ENCODE measurements around the gene HECTD2.
A peak's percentile ranks its signal among the peaks of the same experiment; 100 is the strongest.

Gene HECTD2

GRCh38 chr10:91539930-91540329 is 129.8 kb downstream of the HECTD2 start:
- no peak for DNase-seq

GRCh38 chr10:91540733-91541132 is 130.6 kb downstream of the HECTD2 start:
- peak; percentile 32 for DNase-seq

DNA sequence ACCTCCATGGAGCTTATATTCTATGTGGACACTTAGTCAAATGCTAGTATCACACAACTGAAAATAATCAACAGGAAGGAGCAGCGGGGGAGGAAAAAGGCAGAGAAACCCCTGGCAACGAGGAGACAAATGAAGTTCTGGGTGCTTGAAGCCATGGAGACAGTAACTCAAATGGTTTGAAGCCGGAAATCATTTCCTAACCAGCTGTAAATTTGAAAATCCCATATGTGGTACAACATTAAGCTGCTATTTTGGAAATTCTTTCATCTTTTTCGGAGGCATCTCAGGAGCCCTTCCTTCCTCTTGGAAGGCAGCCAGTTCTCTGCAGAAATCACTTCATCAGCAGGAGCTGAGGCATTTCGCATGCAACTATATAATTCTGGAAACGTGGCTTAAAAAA is 131.3 kb downstream of the HECTD2 start:
- no peak for DNase-seq

- DNase-seq: no peak
Measured at GRCh38 chr10:91545384-91545783, 135.2 kb downstream of the HECTD2 start.

GRCh38 chr10:91545838-91546237 is 135.7 kb downstream of the HECTD2 start:
- no peak for DNase-seq

- DNase-seq: peak; percentile 26
Measured at GRCh38 chr10:91549262-91549661, 139.1 kb downstream of the HECTD2 start.

DNA sequence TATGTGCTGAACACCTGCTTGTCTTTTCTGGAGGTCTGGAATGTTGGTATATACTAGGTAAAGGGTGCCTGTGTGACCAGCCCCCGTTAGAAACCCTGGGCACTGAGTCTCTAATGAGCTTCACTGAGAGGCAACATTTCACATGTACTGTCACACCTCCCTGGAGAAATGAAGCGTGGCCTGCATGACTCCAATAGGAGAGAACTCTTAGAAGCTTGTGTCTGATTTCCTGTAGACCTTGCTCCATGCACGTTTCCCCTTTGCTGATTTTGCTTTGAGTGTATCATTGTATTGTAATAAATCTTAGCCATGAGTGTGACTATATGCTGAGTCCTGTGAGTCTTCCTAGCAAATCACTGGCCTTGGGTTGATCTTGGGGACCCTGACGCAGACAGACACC is 139.9 kb downstream of the HECTD2 start:
- no peak for DNase-seq

GRCh38 chr10:91551856-91552255 is 141.7 kb downstream of the HECTD2 start:
- DNase-seq: peak; percentile 42

GRCh38 chr10:91552274-91553095 is 142.3 kb downstream of the HECTD2 start:
- no peak for DNase-seq

DNA sequence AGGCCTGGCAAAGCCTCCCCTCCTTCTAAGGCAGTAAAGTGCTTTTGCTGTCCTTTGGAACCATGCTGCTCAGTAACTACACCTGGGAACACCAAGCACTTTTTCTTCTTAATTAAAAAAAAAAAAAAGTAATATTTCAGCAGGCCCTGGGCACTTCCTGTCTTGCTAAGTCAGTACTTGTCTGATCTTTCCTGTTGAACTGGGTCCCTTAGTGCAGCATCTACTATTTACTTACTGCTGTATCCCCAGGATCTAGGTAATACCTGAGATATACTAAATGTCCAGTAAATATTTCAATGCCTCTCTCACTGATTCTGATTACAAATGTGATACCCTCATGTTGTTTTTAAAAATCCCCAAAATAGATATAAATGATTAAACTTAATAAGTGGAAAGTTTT is 145.3 kb downstream of the HECTD2 start:
- DNase-seq: no peak

- DNase-seq: no peak
Measured at GRCh38 chr10:91556691-91557566, 146.8 kb downstream of the HECTD2 start.

DNA sequence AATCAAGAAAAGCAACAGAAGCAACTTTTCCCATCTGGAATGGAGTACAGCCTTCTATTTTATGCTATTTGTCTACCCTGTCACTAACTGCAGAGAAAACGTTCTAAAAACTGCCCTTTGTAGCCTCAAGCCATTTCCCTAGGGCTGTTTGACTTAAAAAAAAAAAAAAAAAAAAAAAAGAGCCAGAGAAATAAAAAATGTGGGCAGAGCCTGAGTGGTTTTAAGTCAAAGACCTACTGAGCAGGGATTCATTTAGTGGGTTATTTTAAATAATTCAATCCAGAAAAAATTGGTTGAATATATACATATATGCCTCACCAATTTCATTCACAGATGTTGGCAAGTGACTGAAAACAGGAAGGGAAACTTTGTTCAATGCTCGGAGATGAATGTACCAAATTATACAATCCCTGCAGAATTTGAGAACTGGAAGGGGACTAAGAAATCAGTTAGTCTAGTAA is 147.5 kb downstream of the HECTD2 start:
- DNase-seq: no peak

DNA sequence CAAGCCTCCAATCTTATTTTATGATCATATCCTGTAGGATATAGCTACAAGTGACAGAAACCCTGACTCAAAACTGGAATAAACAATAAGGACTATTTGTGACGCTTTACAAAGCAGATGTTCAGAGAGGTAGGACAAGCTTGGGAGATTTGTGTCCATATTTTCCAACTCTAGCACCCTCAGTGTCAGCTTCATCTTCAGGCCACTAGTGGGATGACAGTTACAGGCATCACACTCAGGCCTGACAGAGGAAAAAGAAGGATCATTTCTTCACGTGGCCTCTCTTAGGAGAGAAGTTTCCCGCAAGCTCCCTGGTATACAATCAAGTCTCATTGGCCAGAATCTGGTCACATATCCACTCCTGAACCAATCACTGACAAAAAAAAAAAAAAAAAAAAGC is 148.3 kb downstream of the HECTD2 start:
- no peak for DNase-seq

- no peak for DNase-seq
Measured at GRCh38 chr10:91559169-91559568, 149.0 kb downstream of the HECTD2 start.

GRCh38 chr10:91559750-91560149 is 149.6 kb downstream of the HECTD2 start:
- DNase-seq: no peak

DNA sequence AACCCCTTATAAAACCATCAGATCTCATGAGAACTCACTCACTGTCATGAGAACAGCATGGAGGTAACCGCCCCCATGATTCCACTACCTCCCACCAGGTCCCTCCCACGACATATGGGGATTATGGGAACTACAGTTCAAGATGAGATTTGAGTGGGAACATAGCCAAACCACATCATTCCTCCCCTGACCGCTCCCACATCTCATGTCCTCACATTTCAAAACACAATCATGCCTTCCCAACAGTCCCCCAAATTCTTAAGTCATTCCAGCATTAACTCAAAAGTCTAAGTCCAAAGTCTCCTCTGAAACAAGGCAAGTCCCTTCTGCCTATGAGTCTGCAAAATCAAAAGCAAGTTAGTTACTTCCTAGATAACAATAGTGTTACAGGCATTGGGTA is 150.7 kb downstream of the HECTD2 start:
- DNase-seq: peak; percentile 65

- DNase-seq: no peak
Measured at GRCh38 chr10:91562839-91563581, 152.9 kb downstream of the HECTD2 start.

GRCh38 chr10:91564026-91564425 is 153.9 kb downstream of the HECTD2 start:
- no peak for DNase-seq
